HG02943 (cell line): Measurements from ENCODE around the gene KCNMA1.

Experiments used
- ATAC-seq: cut with Tn5 transposase; IDR thresholded peaks from one replicate; pipeline ENCODE4 v1.9.1; 2021; ENCODE audit warnings: mild to moderate bottlenecking, low read depth, moderate library complexity; ENCODE audit not compliant: unreplicated experiment

The KCNMA1 gene

DNA sequence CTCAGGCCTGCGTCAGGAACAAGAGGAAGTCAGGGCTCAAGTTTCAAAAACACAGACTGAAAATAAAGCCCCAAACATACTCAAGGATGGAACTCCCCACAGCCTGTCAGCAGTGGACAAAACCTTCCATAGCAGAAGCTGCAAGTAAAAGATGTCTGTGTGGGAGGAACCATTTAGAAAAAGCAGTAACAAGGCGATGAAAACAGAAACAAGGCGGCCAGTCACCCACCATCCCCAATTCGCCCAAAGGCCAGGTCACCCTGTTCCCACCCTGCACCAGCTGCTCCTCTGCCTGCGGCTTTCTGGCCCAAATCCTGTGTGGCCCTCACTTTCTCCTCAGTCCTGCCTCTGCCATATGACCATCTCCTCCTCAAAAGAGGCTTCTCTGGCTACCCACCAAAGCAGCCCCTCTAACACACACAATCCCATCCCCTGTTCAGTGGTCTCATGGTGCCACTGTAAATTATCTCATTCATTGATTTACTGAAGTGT is 27.8 kb downstream of the KCNMA1 start:
- ATAC-seq, result no peak

DNA sequence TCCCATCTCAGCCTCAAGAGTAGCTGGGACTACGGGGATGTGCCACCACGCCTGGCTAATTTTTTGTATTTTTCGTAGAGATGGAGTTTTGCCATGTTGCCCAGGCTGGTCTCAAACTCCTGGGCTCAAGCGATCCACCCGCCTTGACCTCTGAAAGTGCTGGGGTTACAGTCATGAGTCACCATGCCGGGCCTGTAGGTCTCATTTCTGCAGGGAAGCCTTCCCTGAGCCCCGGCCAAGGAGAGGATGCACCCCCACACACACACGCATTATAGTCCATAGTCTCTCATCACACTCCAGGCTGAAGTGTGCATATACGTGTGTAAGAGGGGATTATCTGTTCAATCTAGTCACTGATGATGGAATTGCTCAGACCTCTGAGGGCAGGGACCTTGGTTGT is 29.3 kb downstream of the KCNMA1 start:
- ATAC-seq, result no peak

DNA sequence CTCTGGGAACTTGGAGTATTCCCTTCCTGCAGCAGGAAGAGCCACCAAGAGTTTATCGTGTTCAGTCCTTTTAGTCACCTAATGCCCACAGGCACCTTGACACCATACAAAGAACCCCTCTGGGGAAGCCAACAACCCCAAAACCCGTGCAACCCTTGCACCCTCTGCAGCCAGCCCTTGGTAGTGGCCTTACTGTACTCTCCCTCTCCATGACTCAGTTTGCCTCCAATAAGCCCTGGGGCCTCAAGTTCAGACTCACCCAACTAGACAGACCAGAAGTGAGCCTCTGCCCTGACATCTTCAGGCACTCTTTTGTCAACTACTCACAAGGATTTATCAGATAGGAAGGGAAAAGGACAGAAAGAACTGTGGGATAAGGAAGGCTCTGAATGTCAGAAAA is 30.9 kb downstream of the KCNMA1 start:
- no peak for ATAC-seq

GRCh38 chr10:77605466-77605865 is 32.1 kb downstream of the KCNMA1 start:
- ATAC-seq, result no peak

- no peak for ATAC-seq
Measured at GRCh38 chr10:77604941-77605351, 32.7 kb downstream of the KCNMA1 start.

- no peak for ATAC-seq
Measured at GRCh38 chr10:77604063-77604462, 33.5 kb downstream of the KCNMA1 start.

GRCh38 chr10:77603534-77603927 is 34.1 kb downstream of the KCNMA1 start:
- no peak for ATAC-seq

DNA sequence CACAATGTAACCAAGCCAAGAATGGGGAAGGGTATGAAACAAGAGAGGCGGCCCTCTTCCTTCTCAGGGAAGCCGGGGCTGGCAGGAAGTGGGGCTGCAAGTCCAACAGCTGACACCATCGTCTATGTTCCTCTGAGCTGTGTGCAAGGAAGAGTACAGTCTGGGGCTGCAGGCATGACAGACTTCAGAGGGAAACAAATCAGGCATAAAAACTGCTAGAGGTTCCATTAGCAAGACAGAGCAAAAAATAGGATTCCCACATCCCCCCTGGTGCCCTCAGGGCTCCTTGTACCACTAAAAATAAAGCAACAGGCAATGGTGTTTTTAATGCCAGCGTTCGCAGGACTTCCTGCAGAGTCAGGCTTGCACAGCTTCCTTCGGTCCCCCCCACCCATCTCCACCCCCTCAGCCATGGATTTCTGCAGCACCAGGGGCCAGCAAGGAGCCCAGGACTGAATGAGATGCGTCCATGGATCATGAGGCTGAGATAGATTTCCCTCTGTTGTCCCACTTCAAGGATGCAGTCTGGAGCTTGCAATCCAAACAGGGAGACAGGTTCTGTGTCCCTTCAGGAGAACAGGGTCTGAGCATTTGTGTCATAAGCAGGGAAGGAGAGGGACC is 34.6 kb downstream of the KCNMA1 start:
- ATAC-seq, result no peak

DNA sequence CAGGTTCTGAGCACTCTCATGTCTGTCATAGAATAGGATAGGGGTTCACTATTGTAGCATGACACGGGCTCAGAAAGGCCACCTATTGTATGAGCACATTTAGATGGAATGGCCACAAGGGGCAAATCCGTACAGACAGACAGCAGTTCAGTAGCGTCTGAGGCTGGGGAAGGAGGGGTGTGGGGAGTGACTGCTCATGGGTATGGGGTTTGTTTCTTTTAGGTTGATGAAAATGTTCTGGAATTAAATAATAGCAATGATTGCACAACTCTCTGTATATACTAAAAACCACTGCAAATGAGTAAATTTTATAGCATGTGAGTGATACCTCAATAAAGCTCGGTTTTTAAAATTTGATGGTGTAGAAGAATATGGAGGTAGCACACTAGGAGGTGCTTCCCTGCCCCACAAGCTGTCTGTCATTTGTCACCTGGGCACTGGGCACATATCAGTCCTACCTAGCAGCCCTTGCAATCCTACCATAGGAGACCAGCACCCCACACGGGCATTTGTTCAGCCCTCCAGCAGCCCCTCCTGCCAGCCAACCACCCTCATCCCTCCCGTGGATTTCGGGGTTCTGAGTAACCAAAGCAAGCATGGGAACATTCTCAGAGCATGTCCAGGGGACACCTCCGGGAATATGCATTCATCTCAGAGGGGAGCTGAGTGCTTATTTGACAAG is 35.2 kb downstream of the KCNMA1 start:
- no peak for ATAC-seq

DNA sequence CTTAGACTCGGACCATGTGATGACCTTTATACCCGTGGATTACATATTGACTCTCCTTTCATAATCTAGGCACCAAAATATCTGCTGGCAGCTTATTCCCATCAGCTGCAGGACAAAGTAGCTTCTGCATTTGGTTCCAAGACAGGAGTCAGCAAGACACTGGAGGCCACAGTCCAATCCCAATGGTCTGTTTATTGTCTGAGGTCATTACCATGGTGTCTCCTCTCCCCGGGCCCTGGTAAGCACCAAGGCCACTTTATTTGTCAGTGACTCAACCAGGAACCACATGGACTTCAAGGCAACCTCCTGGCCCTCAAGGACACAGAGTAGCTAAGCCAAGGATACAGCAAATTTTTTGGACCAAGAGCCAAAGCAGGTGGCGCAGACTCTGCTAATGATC is 36.1 kb downstream of the KCNMA1 start:
- no peak for ATAC-seq

DNA sequence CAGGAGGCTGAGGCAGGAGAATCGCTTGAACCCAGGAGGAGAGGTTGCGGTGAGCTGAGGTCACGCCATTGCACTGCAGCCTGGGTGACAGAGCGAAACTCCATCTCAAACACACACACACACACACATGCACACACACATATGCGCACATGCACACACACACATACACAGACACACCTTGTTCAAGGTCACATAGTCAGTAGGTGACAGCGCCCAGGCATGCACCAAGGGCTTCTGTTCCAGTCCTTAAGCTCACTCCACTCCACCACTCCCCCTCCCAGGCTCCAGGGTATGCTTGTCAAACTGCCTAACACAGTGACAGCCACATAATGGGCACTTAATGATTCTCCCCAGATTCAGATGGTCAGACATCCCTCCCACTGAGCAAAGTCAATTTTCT is 37.0 kb downstream of the KCNMA1 start:
- no peak for ATAC-seq

DNA sequence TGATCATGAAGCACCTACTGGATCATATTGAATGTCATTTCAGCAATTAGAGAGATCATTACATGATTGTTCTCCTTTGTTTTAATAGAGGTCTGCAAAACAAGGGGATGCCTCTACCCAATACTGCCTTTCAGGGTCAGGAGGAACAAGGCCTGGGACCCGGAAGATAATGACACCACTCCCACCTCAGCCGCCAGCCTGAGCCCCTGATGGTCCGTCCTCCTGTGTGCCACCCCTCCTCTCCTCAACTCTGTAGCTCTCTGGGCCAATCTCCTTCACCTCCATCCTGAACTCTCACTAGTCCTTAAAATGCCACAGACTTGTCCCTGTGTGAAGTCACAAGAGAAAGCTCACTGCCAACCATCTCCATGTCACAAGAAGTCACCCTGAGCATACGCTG is 38.0 kb downstream of the KCNMA1 start:
- no peak for ATAC-seq

DNA sequence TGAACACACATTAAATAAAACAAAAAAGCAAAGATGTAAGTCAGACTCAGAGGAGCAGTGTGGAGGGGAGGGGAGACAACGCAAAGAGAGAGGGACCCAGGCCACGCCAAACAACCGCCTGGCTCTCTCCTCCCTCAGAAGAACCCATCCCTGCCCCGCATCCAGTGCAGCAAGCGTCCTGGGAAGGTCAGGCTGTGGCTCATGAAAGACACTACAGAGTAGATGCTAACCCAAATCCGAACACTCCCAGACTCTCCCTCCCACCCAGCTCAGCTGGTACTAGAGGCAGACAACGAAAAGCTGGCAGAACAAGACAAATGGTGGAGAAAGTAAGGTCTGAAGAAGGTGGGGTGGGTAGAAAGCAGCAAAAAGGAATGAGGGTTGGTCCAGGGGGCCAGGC is 39.0 kb downstream of the KCNMA1 start:
- ATAC-seq, result no peak

DNA sequence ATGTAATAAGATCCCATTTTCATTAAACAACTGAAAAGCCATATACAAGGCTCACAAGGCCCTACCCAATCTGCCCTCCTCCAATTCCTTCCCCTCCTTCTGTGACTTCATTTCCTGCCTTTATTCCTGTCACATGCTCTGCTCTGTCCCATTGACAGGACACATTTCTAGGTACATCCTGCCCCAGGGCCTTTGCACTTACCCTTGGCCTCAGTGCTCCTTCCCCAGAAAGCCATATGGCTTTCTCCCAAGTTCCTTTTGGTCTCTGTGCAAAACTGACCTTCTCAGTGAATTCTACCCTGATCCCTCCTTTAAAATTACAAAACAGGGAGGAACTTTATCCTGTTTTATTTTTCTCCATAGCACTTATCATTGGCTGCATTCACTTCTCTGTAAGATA is 40.0 kb downstream of the KCNMA1 start:
- ATAC-seq, result no peak

GRCh38 chr10:77594471-77594783 is 43.2 kb downstream of the KCNMA1 start:
- ATAC-seq, result no peak

- ATAC-seq, result no peak
Measured at GRCh38 chr10:77593771-77594470, 43.7 kb downstream of the KCNMA1 start.

DNA sequence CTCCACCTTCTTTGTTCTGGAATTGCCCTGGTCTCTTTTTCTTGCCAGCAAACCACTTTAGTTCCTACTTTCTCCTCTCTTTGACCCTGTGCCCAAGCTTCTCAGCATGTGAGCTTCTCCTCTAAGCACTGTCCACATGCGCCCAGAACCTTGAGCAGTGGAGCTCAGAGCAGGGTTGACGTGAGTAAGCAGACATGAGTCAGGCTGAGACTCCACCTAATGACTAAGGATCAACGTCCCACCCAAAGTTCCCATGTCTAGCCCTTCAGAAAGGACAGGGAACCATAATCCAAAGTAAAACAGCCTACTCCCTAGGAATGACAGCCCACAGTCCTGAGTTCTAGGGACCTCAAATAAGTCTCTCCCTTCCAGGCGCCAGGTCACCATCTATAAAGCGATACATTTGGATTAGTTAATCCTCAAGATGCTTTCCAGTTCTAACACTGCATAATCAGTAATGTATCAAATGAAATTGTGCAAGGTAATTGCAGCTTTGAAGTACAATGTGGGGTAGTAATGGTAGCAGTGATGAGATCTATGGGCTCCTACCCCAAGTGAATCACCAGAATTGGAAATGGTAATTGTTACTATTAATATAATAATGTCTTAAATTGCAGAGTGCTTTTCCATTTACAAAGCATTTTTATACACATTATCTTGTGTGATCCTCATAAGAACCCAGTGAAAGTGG is 44.5 kb downstream of the KCNMA1 start:
- no peak for ATAC-seq

DNA sequence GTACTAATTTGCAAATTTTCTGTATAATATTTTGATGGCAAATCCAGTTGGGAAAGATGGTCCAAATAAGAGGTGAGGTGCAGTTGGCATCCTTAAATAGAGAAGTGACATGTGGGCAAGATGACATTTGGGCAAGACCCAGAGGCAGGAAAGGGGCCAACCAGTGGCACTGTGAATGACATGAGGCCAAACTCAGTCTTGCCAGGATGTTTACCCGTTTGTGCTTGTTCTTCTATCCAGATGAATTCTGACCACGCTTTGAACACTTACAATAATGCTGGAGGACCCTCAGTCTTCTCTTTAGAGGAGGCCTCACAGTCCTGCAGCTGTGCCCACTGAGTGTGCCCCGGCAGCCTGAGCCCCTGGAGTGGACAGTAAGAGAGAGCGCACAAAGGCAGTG is 45.1 kb downstream of the KCNMA1 start:
- ATAC-seq, result no peak

DNA sequence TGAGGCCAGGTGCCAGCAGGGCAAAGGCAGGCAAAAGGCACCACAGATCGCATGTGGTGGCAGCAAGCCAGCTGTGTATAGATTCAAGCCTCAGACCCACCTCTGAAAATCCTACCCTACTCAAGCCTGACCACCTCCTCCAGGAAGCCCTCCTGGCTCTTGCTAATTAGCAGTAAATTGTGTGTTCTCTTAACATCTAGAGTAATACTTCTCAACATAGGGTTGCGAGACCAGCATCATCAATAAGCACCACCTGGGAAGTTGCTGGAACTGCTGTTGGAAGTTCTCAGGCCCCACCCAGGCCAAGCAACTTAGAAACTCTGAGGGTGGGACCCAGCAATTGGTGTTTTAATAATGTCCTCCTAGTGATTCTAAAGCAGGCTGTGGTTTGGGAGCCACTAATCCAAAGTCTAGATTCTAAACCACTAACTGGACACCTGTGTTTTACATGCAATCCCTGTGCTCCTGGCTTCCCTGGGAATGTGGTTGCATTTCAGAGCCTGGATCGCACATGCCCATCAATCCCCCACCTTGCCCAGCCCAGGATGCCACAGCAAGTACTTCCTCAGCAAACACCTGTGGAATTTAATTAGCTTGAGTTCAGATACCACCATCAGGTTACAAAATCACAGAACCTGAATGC is 46.2 kb downstream of the KCNMA1 start:
- no peak for ATAC-seq

GRCh38 chr10:77590344-77591237 is 47.0 kb downstream of the KCNMA1 start:
- ATAC-seq, result no peak
